ENCODE data around the gene SLC12A1. TPM values are rescaled to one million over a fixed set of nuclear protein-coding genes. Genes with fewer than 3 reads are reported as not detected.

SLC12A1 gene
- total RNA-seq, 1 donor = not detected

DNA sequence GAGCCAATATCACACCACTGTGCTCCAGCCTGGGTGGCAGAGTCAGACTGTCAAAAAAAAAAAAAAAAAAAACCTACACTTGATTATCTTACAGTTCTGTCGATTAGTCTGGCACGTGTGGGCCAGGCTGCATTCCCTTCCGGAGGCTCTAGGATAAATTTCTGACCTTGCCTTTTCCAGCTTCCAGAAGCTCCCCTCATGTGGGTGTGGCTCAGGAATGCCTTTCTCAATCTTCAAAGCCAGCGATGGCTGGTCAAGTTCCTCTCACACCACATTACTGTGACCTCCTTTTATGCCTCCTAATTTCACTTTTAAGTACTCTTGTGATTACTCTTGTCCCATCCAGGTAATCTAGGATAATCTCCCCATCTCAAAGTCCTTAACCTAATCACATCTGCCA lies 66.9 kb downstream of the SLC12A1 start:
- no peaks in the 10 kb centered on the region for H3K27me3 ChIP-seq (ENCODE audit: insufficient read depth, low read length)
- H3K4me1 ChIP-seq (ENCODE audit: insufficient read depth, low read length) = no peaks in the 10 kb centered on the region
- no peaks in the 10 kb centered on the region for H3K9me3 ChIP-seq (ENCODE audit: low read depth, low read length)

GRCh38 chr15:48278666-48279065 lies 72.6 kb downstream of the SLC12A1 start:
- no peaks in the 10 kb centered on the region for H3K27me3 ChIP-seq (ENCODE audit: insufficient read depth, low read length)
- no peak overlapping the region for H3K4me3 ChIP-seq (ENCODE audit: low read length)
- H3K9me3 ChIP-seq (ENCODE audit: low read depth, low read length) = no peaks in the 10 kb centered on the region
- H3K4me1 ChIP-seq (ENCODE audit: insufficient read depth, low read length) = no peaks in the 10 kb centered on the region

More for the DNA sequence above, 66.9 kb downstream of the SLC12A1 start:
- H3K4me3 ChIP-seq (ENCODE audit: low read length) = no peak overlapping the region

GRCh38 chr15:48279608-48280007 lies 73.5 kb downstream of the SLC12A1 start:
- H3K4me3 ChIP-seq (ENCODE audit: low read length) = no peak overlapping the region
- no peaks in the 10 kb centered on the region for H3K9me3 ChIP-seq (ENCODE audit: low read depth, low read length)
- H3K27me3 ChIP-seq (ENCODE audit: insufficient read depth, low read length) = no peaks in the 10 kb centered on the region
- H3K4me1 ChIP-seq (ENCODE audit: insufficient read depth, low read length) = no peaks in the 10 kb centered on the region

DNA sequence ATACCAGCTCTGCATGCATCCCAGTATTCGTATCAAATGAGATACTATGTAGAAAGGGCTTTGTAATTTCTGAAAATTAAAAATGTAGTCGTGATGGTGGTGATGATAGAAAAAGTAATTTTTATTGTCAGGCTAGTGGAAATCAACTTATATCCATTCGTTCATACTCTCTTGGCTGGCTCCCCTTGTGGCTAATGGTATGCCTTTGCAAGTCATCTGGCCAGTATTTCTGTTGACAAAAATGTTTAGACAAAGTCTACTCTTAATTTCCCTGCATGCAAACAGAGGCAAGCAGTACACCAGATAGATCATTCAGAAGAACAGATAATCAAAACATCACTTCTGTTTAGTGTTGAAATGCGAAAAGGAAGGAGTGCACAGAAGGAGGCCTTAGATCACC lies 75.6 kb downstream of the SLC12A1 start:
- no peaks in the 10 kb centered on the region for H3K27me3 ChIP-seq (ENCODE audit: insufficient read depth, low read length)
- no peak overlapping the region for H3K4me3 ChIP-seq (ENCODE audit: low read length)
- no peaks in the 10 kb centered on the region for H3K9me3 ChIP-seq (ENCODE audit: low read depth, low read length)
- no peaks in the 10 kb centered on the region for H3K4me1 ChIP-seq (ENCODE audit: insufficient read depth, low read length)

DNA sequence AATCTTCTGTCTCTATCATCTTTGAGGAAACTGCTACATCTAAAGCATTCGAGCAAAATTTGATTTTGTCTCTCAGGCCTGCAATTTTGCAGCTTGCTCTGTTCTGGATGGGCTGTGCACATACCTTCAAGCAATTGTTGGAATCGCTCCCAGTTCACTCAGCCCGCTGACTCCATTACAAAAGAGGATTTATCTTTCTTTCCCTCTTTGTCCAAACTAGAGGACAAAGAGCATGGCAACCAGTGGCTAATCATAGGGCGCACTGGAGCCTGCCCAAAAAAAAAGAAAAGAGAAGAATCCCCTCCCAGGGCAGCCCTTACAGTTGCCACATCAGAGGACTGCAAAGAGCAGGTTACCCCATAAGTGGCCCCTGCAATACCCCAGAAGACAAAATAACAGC lies 76.1 kb downstream of the SLC12A1 start:
- Histone ChIP-seq H3K4me1 (ENCODE audit: insufficient read depth, low read length) (no peaks in the 10 kb centered on the region), H3K9me3 (ENCODE audit: low read depth, low read length) (no peaks in the 10 kb centered on the region), H3K27me3 (ENCODE audit: insufficient read depth, low read length) (no peaks in the 10 kb centered on the region)

DNA sequence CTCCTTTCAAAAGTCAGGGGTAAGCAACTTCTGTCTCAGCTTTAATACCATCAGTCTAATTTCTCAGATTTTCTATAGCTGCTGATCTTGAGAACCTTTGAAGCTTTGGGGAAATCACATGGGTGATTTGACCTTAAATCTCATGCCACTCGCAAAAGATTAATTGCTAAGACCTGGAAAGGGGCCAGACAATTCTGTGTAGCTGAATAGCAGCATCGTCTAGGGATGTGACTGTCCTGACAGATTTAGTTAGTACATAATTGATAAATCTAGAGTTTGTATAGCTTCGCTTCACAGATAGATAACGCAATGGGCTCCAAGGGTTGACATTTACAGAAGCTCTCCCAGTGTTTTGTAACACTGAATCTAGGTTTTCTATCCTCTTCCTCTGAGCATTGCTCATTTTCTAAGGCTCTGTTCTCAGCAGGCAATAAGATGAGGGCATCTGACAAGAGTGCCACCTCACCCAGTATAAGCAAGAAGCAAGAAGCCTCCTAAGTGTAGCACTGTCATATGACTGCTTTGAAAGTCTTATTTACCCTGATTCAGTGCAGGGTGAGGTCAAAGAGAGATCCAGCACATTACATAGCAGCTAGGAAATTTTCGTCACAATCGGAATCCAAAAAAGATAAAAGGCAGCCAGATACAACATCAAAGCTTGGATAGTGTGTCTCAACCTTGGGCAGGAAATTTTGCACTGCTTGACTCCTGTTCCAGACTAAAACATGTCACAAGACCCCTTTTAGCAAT lies 77.5 kb downstream of the SLC12A1 start:
- H3K4me3 ChIP-seq (ENCODE audit: low read length) = no peak overlapping the region
- H3K4me1 ChIP-seq (ENCODE audit: insufficient read depth, low read length) = no peaks in the 10 kb centered on the region
- H3K9me3 ChIP-seq (ENCODE audit: low read depth, low read length) = no peaks in the 10 kb centered on the region
- H3K27me3 ChIP-seq (ENCODE audit: insufficient read depth, low read length) = no peaks in the 10 kb centered on the region

More for the DNA sequence above, 76.1 kb downstream of the SLC12A1 start:
- H3K4me3 ChIP-seq (ENCODE audit: low read length) = no peak overlapping the region

GRCh38 chr15:48285329-48286214 lies 79.5 kb downstream of the SLC12A1 start:
- Histone ChIP-seq H3K27me3 (ENCODE audit: insufficient read depth, low read length) (no peaks in the 10 kb centered on the region), H3K4me1 (ENCODE audit: insufficient read depth, low read length) (no peaks in the 10 kb centered on the region), H3K4me3 (ENCODE audit: low read length) (no peak overlapping the region), H3K9me3 (ENCODE audit: low read depth, low read length) (no peaks in the 10 kb centered on the region)

GRCh38 chr15:48289628-48290027 lies 83.5 kb downstream of the SLC12A1 start:
- H3K9me3 ChIP-seq (ENCODE audit: low read depth, low read length) = no peaks in the 10 kb centered on the region
- no peak overlapping the region for H3K4me3 ChIP-seq (ENCODE audit: low read length)
- H3K4me1 ChIP-seq (ENCODE audit: insufficient read depth, low read length) = no peaks in the 10 kb centered on the region
- H3K27me3 ChIP-seq (ENCODE audit: insufficient read depth, low read length) = no peaks in the 10 kb centered on the region

DNA sequence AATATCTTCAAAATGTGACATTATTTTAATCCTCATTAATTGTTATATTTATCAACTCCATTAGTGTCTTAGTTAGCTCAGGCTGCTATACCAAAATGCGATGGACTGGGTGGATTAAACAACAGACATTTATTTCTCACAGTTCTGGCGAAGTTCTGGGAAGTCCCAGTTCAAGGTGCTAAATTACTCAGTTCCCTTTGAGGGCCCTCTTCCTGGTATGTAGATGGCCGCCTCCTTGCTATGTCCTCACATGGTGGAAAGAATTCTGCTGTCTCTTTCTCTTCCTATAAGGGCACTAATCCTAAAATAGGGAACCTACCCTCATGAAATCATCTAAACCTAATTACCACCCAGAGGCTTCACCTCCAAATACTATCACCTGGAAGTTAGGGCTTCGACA lies 86.4 kb downstream of the SLC12A1 start:
- Histone ChIP-seq H3K4me3 (ENCODE audit: low read length) (no peak overlapping the region), H3K9me3 (ENCODE audit: low read depth, low read length) (no peaks in the 10 kb centered on the region), H3K27me3 (ENCODE audit: insufficient read depth, low read length) (no peaks in the 10 kb centered on the region), H3K4me1 (ENCODE audit: insufficient read depth, low read length) (no peaks in the 10 kb centered on the region)

- H3K27me3 ChIP-seq (ENCODE audit: insufficient read depth, low read length) = no peaks in the 10 kb centered on the region
- no peaks in the 10 kb centered on the region for H3K4me1 ChIP-seq (ENCODE audit: insufficient read depth, low read length)
- no peak overlapping the region for H3K4me3 ChIP-seq (ENCODE audit: low read length)
- no peaks in the 10 kb centered on the region for H3K9me3 ChIP-seq (ENCODE audit: low read depth, low read length)
These were observed 91.6 kb downstream of the SLC12A1 start for GRCh38 chr15:48297668-48298067.

GRCh38 chr15:48298914-48299313 lies 92.8 kb downstream of the SLC12A1 start:
- Histone ChIP-seq H3K4me3 (ENCODE audit: low read length) (no peak overlapping the region), H3K27me3 (ENCODE audit: insufficient read depth, low read length) (no peaks in the 10 kb centered on the region), H3K9me3 (ENCODE audit: low read depth, low read length) (no peaks in the 10 kb centered on the region), H3K4me1 (ENCODE audit: insufficient read depth, low read length) (no peaks in the 10 kb centered on the region)

- no peak overlapping the region for H3K4me3 ChIP-seq (ENCODE audit: low read length)
- no peaks in the 10 kb centered on the region for H3K4me1 ChIP-seq (ENCODE audit: insufficient read depth, low read length)
- no peaks in the 10 kb centered on the region for H3K9me3 ChIP-seq (ENCODE audit: low read depth, low read length)
- no peaks in the 10 kb centered on the region for H3K27me3 ChIP-seq (ENCODE audit: insufficient read depth, low read length)
These were observed 93.9 kb downstream of the SLC12A1 start for GRCh38 chr15:48300038-48300437.

GRCh38 chr15:48304398-48304797 lies 98.3 kb downstream of the SLC12A1 start:
- Histone ChIP-seq H3K27me3 (ENCODE audit: insufficient read depth, low read length) (no peaks in the 10 kb centered on the region), H3K9me3 (ENCODE audit: low read depth, low read length) (no peaks in the 10 kb centered on the region), H3K4me3 (ENCODE audit: low read length) (no peak overlapping the region), H3K4me1 (ENCODE audit: insufficient read depth, low read length) (no peaks in the 10 kb centered on the region)

GRCh38 chr15:48306639-48307038 lies 100.5 kb downstream of the SLC12A1 start:
- no peak overlapping the region for H3K4me3 ChIP-seq (ENCODE audit: low read length)
- no peaks in the 10 kb centered on the region for H3K27me3 ChIP-seq (ENCODE audit: insufficient read depth, low read length)
- H3K4me1 ChIP-seq (ENCODE audit: insufficient read depth, low read length) = no peaks in the 10 kb centered on the region
- H3K9me3 ChIP-seq (ENCODE audit: low read depth, low read length) = no peaks in the 10 kb centered on the region

- no peak overlapping the region for H3K4me3 ChIP-seq (ENCODE audit: low read length)
- no peaks in the 10 kb centered on the region for H3K9me3 ChIP-seq (ENCODE audit: low read depth, low read length)
- H3K4me1 ChIP-seq (ENCODE audit: insufficient read depth, low read length) = no peaks in the 10 kb centered on the region
- H3K27me3 ChIP-seq (ENCODE audit: insufficient read depth, low read length) = no peaks in the 10 kb centered on the region
These were observed 101.5 kb downstream of the SLC12A1 start for GRCh38 chr15:48307586-48307985.

Measured in mononuclear cell (primary cell).